Large intestine (tissue), 12 donors: Measurements from ENCODE around the gene CT83. TPM values are rescaled to one million over a fixed set of nuclear protein-coding genes. Genes with fewer than 3 reads are reported as not detected.

ENCODE experiments used
- DNase-seq, 2 donors: peaks; one replicate each; pipeline versions ENCODE4 v3.0.0 to v3.0.0-alpha.2; 2013
- H3K27ac ChIP-seq: one replicate; pipeline ENCODE4 v1.5.1; 2013; ENCODE audit warnings: low read length
- H3K27me3 ChIP-seq: 2 replicates; pipeline ENCODE4 v1.6.1; 2013; ENCODE audit warnings: low read length; ENCODE audit not compliant: control insufficient read depth, insufficient read depth
- H3K36me3 ChIP-seq: 2 replicates; pipeline ENCODE4 v1.6.1; 2013; ENCODE audit warnings: low read length; ENCODE audit not compliant: control insufficient read depth, insufficient read depth
- H3K4me1 ChIP-seq: one replicate; pipeline ENCODE4 v1.6.1; 2013; ENCODE audit warnings: low read length; ENCODE audit not compliant: control insufficient read depth, insufficient read depth
- H3K4me3 ChIP-seq: one replicate; pipeline ENCODE4 v1.5.1; 2013; ENCODE audit warnings: low read length
- H3K9me3 ChIP-seq: one replicate; pipeline ENCODE4 v1.6.1; 2013; ENCODE audit warnings: mild to moderate bottlenecking, low read depth, low read length, moderate library complexity; ENCODE audit not compliant: control insufficient read depth
- WGBS: methylation state at CpG from one replicate; pipeline ENCODE4 v1.1.5; 2013; ENCODE audit warnings: low lambda C conversion rate; ENCODE audit not compliant: insufficient coverage; 5-methylcytosine and 5-hydroxymethylcytosine counted together
- long read RNA-seq, 11 donors: transcript quantifications; one replicate each; lab custom pipeline, GENCODE V29; 2026
- polyA plus RNA-seq: library from polyadenylated mRNA; unstranded; fragments of 120-200 nt; gene quantifications from one replicate; pipeline ENCODE4 v1.2.1, GENCODE V29; 2013

Gene CT83
- not detected for polyA plus RNA-seq
- long read RNA-seq, donor 1: 0 reads
- long read RNA-seq, donor 2: 0 reads
- long read RNA-seq, donor 3: 0 reads
- long read RNA-seq, donor 4: 0 reads
- long read RNA-seq, donor 5: 0 reads
- long read RNA-seq, donor 6: 0 reads
- long read RNA-seq, donor 7: 0 reads
- long read RNA-seq, donor 8: 0 reads
- long read RNA-seq, donor 9: 0 reads
- long read RNA-seq, donor 10: 0 reads
- long read RNA-seq, donor 11: 0 reads

- WGBS: no CpG with 5 or more reads among the region's 18 CpGs
- H3K9me3 ChIP-seq: no peaks in the 10 kb centered on the region
Measured at GRCh38 chrX:116462822-116463221, at the start of gene CT83. Gene CT83, minus strand, starts transcription at chrX:116462976. Its CDS starts 120 bp downstream, at chrX:116462856.

GRCh38 chrX:116499780-116500179, 37.0 kb upstream of the CT83 start:
- no peaks in the 10 kb centered on the region for H3K27me3 ChIP-seq
- no peak overlapping the region for H3K27ac ChIP-seq
- DNase-seq: no peak

More at GRCh38 chrX:116462822-116463221, at the start of gene CT83:
- H3K4me3 ChIP-seq: no peak within 1 kb of the TSS
- H3K36me3 ChIP-seq: no peaks in the 10 kb centered on the region
- no peaks in the 10 kb centered on the region for H3K4me1 ChIP-seq
- no peak within 1 kb of the TSS for H3K27ac ChIP-seq
- no peak for DNase-seq
- H3K27me3 ChIP-seq: no peaks in the 10 kb centered on the region

GRCh38 chrX:116493271-116493670, 30.5 kb upstream of the CT83 start:
- no peaks in the 10 kb centered on the region for H3K4me1 ChIP-seq
- H3K9me3 ChIP-seq: no peaks in the 10 kb centered on the region
- H3K27ac ChIP-seq: no peak overlapping the region
- H3K27me3 ChIP-seq: no peaks in the 10 kb centered on the region
- no CpG with 5 or more reads among the region's 2 CpGs for WGBS
- no peaks in the 10 kb centered on the region for H3K36me3 ChIP-seq
- no peak overlapping the region for H3K4me3 ChIP-seq
- DNase-seq: no peak

More at GRCh38 chrX:116499780-116500179, 37.0 kb upstream of the CT83 start:
- no peaks in the 10 kb centered on the region for H3K36me3 ChIP-seq
- H3K4me1 ChIP-seq: no peaks in the 10 kb centered on the region
- no peaks in the 10 kb centered on the region for H3K9me3 ChIP-seq
- H3K4me3 ChIP-seq: no peak overlapping the region

GRCh38 chrX:116490104-116490503, 27.3 kb upstream of the CT83 start:
- Histone ChIP-seq H3K9me3 (no peaks in the 10 kb centered on the region), H3K4me3 (no peak overlapping the region), H3K36me3 (no peaks in the 10 kb centered on the region), H3K27ac (no peak overlapping the region), H3K27me3 (no peaks in the 10 kb centered on the region), H3K4me1 (no peaks in the 10 kb centered on the region)
- no peak for DNase-seq

GRCh38 chrX:116480059-116480458, 17.3 kb upstream of the CT83 start:
- DNase-seq: no peak
- Histone ChIP-seq H3K4me1 (no peaks in the 10 kb centered on the region), H3K36me3 (no peaks in the 10 kb centered on the region), H3K9me3 (no peaks in the 10 kb centered on the region), H3K4me3 (no peak overlapping the region), H3K27me3 (no peaks in the 10 kb centered on the region), H3K27ac (no peak overlapping the region)
- WGBS: 100% methylated on average over 1 of the region's 2 CpGs

GRCh38 chrX:116449156-116449555, 13.6 kb downstream of the CT83 start:
- H3K27me3 ChIP-seq: no peaks in the 10 kb centered on the region

GRCh38 chrX:116436358-116436816, 26.4 kb downstream of the CT83 start, which contains the start of gene SLC6A14:
Gene SLC6A14, plus strand, starts transcription at chrX:116436606. Its CDS starts 104 bp downstream, at chrX:116436710.
- H3K36me3 ChIP-seq: no peaks in the 10 kb centered on the region
- no peak within 1 kb of the TSS for H3K27ac ChIP-seq
- H3K27me3 ChIP-seq: no peaks in the 10 kb centered on the region
- H3K9me3 ChIP-seq: no peaks in the 10 kb centered on the region
- no CpG with 5 or more reads among the region's 9 CpGs for WGBS
- H3K4me3 ChIP-seq: no peak within 1 kb of the TSS
- H3K4me1 ChIP-seq: no peaks in the 10 kb centered on the region
- peak in 1 of 2 donors; percentile 56 for DNase-seq

More at GRCh38 chrX:116449156-116449555, 13.6 kb downstream of the CT83 start:
- H3K27ac ChIP-seq: no peak overlapping the region
- no peak for DNase-seq
- H3K9me3 ChIP-seq: no peaks in the 10 kb centered on the region
- H3K4me3 ChIP-seq: no peak overlapping the region
- no CpG with 5 or more reads among the region's 2 CpGs for WGBS
- no peaks in the 10 kb centered on the region for H3K4me1 ChIP-seq
- H3K36me3 ChIP-seq: no peaks in the 10 kb centered on the region

GRCh38 chrX:116435597-116435996, 27.2 kb downstream of the CT83 start:
- Histone ChIP-seq H3K4me1 (no peaks in the 10 kb centered on the region), H3K9me3 (no peaks in the 10 kb centered on the region), H3K27ac (no peak overlapping the region), H3K4me3 (no peak overlapping the region), H3K27me3 (no peaks in the 10 kb centered on the region), H3K36me3 (no peaks in the 10 kb centered on the region)
- no peak for DNase-seq

- WGBS: no CpG with 5 or more reads among the region's 3 CpGs
- no peak overlapping the region for H3K27ac ChIP-seq
- no peaks in the 10 kb centered on the region for H3K27me3 ChIP-seq
- H3K9me3 ChIP-seq: no peaks in the 10 kb centered on the region
- no peaks in the 10 kb centered on the region for H3K4me1 ChIP-seq
- no peaks in the 10 kb centered on the region for H3K36me3 ChIP-seq
- DNase-seq: no peak
- no peak overlapping the region for H3K4me3 ChIP-seq
Measured at GRCh38 chrX:116427978-116428377, 34.8 kb downstream of the CT83 start.

GRCh38 chrX:116417968-116418367, 44.8 kb downstream of the CT83 start:
- H3K36me3 ChIP-seq: no peaks in the 10 kb centered on the region
- H3K9me3 ChIP-seq: no peaks in the 10 kb centered on the region
- no peaks in the 10 kb centered on the region for H3K4me1 ChIP-seq
- H3K27ac ChIP-seq: no peak overlapping the region
- H3K4me3 ChIP-seq: no peak overlapping the region
- no CpG with 5 or more reads among the region's 4 CpGs for WGBS
- no peaks in the 10 kb centered on the region for H3K27me3 ChIP-seq
- DNase-seq: no peak

- H3K4me1 ChIP-seq: no peaks in the 10 kb centered on the region
- no peak for DNase-seq
- no CpG with 5 or more reads among the region's 1 CpG for WGBS
- H3K36me3 ChIP-seq: no peaks in the 10 kb centered on the region
- no peak overlapping the region for H3K27ac ChIP-seq
- no peaks in the 10 kb centered on the region for H3K27me3 ChIP-seq
- H3K9me3 ChIP-seq: no peaks in the 10 kb centered on the region
- H3K4me3 ChIP-seq: no peak overlapping the region
Measured at GRCh38 chrX:116417214-116417613, 45.6 kb downstream of the CT83 start.
